Hematopoietic multipotent progenitor cell treated with erythropoietin and hydrocortisone succinate and interleukin-3 and kit ligand, for 17 days (in vitro differentiated cells): Measurements from ENCODE around the gene BAG3.
"Not testable (repeated sequence)": the region's sequence is repeated elsewhere in the genome, so short reads cannot be mapped to it uniquely, and the experiment has no call there.

Experiments
- DNase-seq: peaks from one replicate; pipeline ENCODE4 v3.0.0-alpha.2; 2015; ENCODE audit warnings: low spot score

Gene BAG3

GRCh38 chr10:119640875-119641526 lies 10.2 kb upstream of the BAG3 start:
- DNase-seq = no peak

GRCh38 chr10:119642556-119643111 lies 8.5 kb upstream of the BAG3 start:
- DNase-seq = no peak

- no peak for DNase-seq
These were observed 7.6 kb upstream of the BAG3 start for GRCh38 chr10:119643306-119644204.

GRCh38 chr10:119644205-119644814 lies 6.9 kb upstream of the BAG3 start:
- DNase-seq = no peak

- no peak for DNase-seq
These were observed 6.2 kb upstream of the BAG3 start for GRCh38 chr10:119644994-119645393.

GRCh38 chr10:119650062-119650461 lies 1.1 kb upstream of the BAG3 start:
- no peak for DNase-seq

GRCh38 chr10:119651514-119652360 lies 557 bp downstream of the BAG3 start:
- peak; percentile 24 for DNase-seq

GRCh38 chr10:119652361-119652730 lies 1.2 kb downstream of the BAG3 start:
- peak; percentile 62 for DNase-seq

GRCh38 chr10:119653209-119653608 lies 2.0 kb downstream of the BAG3 start:
- DNase-seq = no peak

- no peak for DNase-seq
These were observed 2.7 kb downstream of the BAG3 start for GRCh38 chr10:119653916-119654315.

GRCh38 chr10:119654540-119654939 lies 3.4 kb downstream of the BAG3 start:
- no peak for DNase-seq

- DNase-seq = peak; percentile 49
These were observed 4.4 kb downstream of the BAG3 start for GRCh38 chr10:119655566-119656001.

GRCh38 chr10:119656760-119657159 lies 5.6 kb downstream of the BAG3 start:
- peak; percentile 40 for DNase-seq

GRCh38 chr10:119657725-119658124 lies 6.5 kb downstream of the BAG3 start:
- DNase-seq = no peak

- DNase-seq = peak; percentile 68
These were observed 7.1 kb downstream of the BAG3 start for GRCh38 chr10:119658274-119658673.

- DNase-seq = no peak
These were observed 8.8 kb downstream of the BAG3 start for GRCh38 chr10:119659951-119660350.

- DNase-seq = not testable (repeated sequence)
These were observed 11.0 kb downstream of the BAG3 start for GRCh38 chr10:119662076-119662605.

- DNase-seq = no peak
These were observed 12.9 kb downstream of the BAG3 start for GRCh38 chr10:119663866-119664698.

GRCh38 chr10:119665901-119666708 lies 14.9 kb downstream of the BAG3 start:
- DNase-seq = no peak

- no peak for DNase-seq
These were observed 15.5 kb downstream of the BAG3 start for GRCh38 chr10:119666709-119667004.
